GM19395 (cell line): Measurements from ENCODE around the gene ARHGAP10.
"Not testable (repeated sequence)": the region's sequence is repeated elsewhere in the genome, so short reads cannot be mapped to it uniquely, and the experiment has no call there.

Source experiments
- ATAC-seq: cut with Tn5 transposase; IDR thresholded peaks from one replicate; pipeline ENCODE4 v1.9.1; 2021; ENCODE audit warnings: mild to moderate bottlenecking, moderate library complexity; ENCODE audit not compliant: unreplicated experiment

Gene ARHGAP10

GRCh38 chr4:148078061-148078460 lies 346.2 kb downstream of the ARHGAP10 start:
- no peak for ATAC-seq

- no peak for ATAC-seq
Measured at GRCh38 chr4:148079961-148080360, 348.1 kb downstream of the ARHGAP10 start.

GRCh38 chr4:148081267-148081666 lies 349.4 kb downstream of the ARHGAP10 start:
- ATAC-seq: no peak

GRCh38 chr4:148081745-148082144 lies 349.9 kb downstream of the ARHGAP10 start:
- no peak for ATAC-seq

- not testable (repeated sequence) for ATAC-seq
Measured at GRCh38 chr4:148083073-148083472, 351.2 kb downstream of the ARHGAP10 start.

- no peak for ATAC-seq
Measured at GRCh38 chr4:148089624-148090023, 357.7 kb downstream of the ARHGAP10 start.

- ATAC-seq: no peak
Measured at GRCh38 chr4:148090029-148090428, 358.1 kb downstream of the ARHGAP10 start.

- ATAC-seq: no peak
Measured at GRCh38 chr4:148090503-148091476, 358.9 kb downstream of the ARHGAP10 start.

GRCh38 chr4:148091896-148092295 lies 360.0 kb downstream of the ARHGAP10 start:
- no peak for ATAC-seq

GRCh38 chr4:148092316-148093014 lies 360.6 kb downstream of the ARHGAP10 start:
- ATAC-seq: no peak

GRCh38 chr4:148093065-148093464 lies 361.2 kb downstream of the ARHGAP10 start:
- no peak for ATAC-seq

GRCh38 chr4:148094149-148094548 lies 362.3 kb downstream of the ARHGAP10 start:
- ATAC-seq: no peak

- no peak for ATAC-seq
Measured at GRCh38 chr4:148095346-148095923, 363.5 kb downstream of the ARHGAP10 start.

GRCh38 chr4:148097801-148098200 lies 365.9 kb downstream of the ARHGAP10 start:
- ATAC-seq: no peak

GRCh38 chr4:148101235-148101634 lies 369.3 kb downstream of the ARHGAP10 start:
- no peak for ATAC-seq

- no peak for ATAC-seq
Measured at GRCh38 chr4:148101790-148102189, 369.9 kb downstream of the ARHGAP10 start.

GRCh38 chr4:148103597-148104355 lies 371.9 kb downstream of the ARHGAP10 start:
- ATAC-seq: no peak

- ATAC-seq: no peak
Measured at GRCh38 chr4:148108766-148109165, 376.9 kb downstream of the ARHGAP10 start.

- ATAC-seq: no peak
Measured at GRCh38 chr4:148109216-148109615, 377.3 kb downstream of the ARHGAP10 start.

GRCh38 chr4:148110169-148110568 lies 378.3 kb downstream of the ARHGAP10 start:
- ATAC-seq: no peak
